GM12891 (cell line): ENCODE data around the gene BRCA2.

Experiments used
- PAX5 ChIP-seq: IDR thresholded peaks from 2 replicates; pipeline ENCODE4 v1.6.1; 2011; ENCODE audit warnings: low read length, moderate library complexity, mild to moderate bottlenecking; ENCODE audit not compliant: insufficient read depth, severe bottlenecking
- POLR2A ChIP-seq: IDR thresholded peaks from 2 replicates; pipeline ENCODE4 v1.6.1; 2011; ENCODE audit warnings: low read depth, low read length, control low read depth
- POLR2AphosphoS5 ChIP-seq: IDR thresholded peaks from 2 replicates; pipeline ENCODE4 v1.6.1; 2011; ENCODE audit warnings: low read depth, low read length, control low read depth
- POU2F2 ChIP-seq: IDR thresholded peaks from 2 replicates; pipeline ENCODE4 v1.6.1; 2011; ENCODE audit warnings: low read depth, mild to moderate bottlenecking, control low read depth, low read length, moderate library complexity
- SPI1 ChIP-seq: IDR thresholded peaks from 2 replicates; pipeline ENCODE4 v1.6.1; 2011; ENCODE audit warnings: low read depth, low read length, control low read depth
- TAF1 ChIP-seq: IDR thresholded peaks from 2 replicates; pipeline ENCODE4 v1.6.1; 2011; ENCODE audit warnings: low read depth, low read length, control low read depth

DNA sequence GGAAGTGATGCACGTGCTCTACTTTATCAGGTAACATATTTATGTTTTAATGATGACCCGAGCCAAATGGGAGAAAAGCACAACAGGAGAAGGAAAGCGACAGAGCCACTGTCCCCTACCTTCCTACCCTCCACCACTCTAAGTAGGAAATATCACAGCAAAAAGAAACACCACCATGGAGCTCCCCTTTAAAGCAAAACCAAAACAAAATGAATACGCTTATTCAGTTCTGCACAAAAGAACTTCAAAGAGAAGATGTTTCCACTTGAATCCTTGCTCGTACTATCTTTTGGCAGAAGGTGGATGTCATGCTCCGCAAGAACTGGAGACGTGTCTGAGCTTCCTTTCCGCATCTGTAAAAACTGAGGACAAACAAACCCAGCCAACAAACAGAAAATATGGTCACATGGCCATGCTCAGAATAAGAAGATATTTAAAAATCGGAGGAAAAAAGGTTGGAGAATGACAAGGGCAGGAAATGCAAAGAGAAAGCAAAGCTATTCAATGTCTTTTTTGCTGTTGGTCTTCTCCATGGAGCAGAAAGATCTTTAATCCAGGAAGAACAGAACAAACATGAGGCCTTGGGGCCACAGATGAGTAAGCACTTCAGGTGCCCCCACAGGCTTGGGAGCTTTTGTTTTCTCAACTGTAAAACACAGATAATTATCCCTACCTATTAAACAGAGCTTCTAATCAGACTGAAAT is 93.1 kb downstream of the BRCA2 start:
- no peak for TF ChIP-seq TAF1
- no peak for TF ChIP-seq POLR2A
- TF ChIP-seq POLR2AphosphoS5 = no peak
- no peak for TF ChIP-seq PAX5
- no peak for TF ChIP-seq POU2F2
- no peak for TF ChIP-seq SPI1
